Thyroid gland (tissue), 4 donors: ENCODE measurements around the gene EVI2A.

Source experiments
- CTCF ChIP-seq, 6 experiments: fragments of 200-600 bp in 3 of 6; fragments of 450-650 bp in 3 of 6; sonication (generic) in 3 of 6; IDR thresholded peaks; one replicate each; pipeline ENCODE4 v1.5.1; 2016 to 2019; ENCODE audit warnings: antibody characterized with exemption in 6 of 6, mild to moderate bottlenecking in 2 of 6, inconsistent platforms in 1 of 6, moderate library complexity in 1 of 6
- POLR2A ChIP-seq, 2 donors: fragments of 450-650 bp; IDR thresholded peaks; one replicate each; pipeline ENCODE4 v1.6.1; 2017; ENCODE audit warnings: antibody characterized with exemption in 2 of 2, mild to moderate bottlenecking in 2 of 2, moderate library complexity in 1 of 2

GRCh38 chr17:31357839-31358394 is 36.5 kb upstream of the EVI2A start:
- TF ChIP-seq CTCF (IDR thresholded peaks at IDR 0.05) (no peak), POLR2A (IDR thresholded peaks at IDR 0.05) (no peak)
